Kidney (tissue), 14 donors: Measurements from ENCODE around the gene FAF1. TPM values are rescaled to one million over a fixed set of nuclear protein-coding genes. Genes with fewer than 3 reads are reported as not detected.

Experiments used
- DNase-seq, 5 donors: peaks; one replicate each; pipeline ENCODE4 v3.0.0-alpha.2; 2013 to 2020
- FAIRE-seq: peaks from 2 replicates; lab custom pipeline; 2012; peaks lifted over from hg19 to GRCh38; lab: Jason Lieb, UNC
- H3K27ac ChIP-seq, 2 donors: one replicate each; pipeline ENCODE4 v1.7.0; 2013; ENCODE audit warnings: low read depth in 2 of 2, low read length in 2 of 2, inconsistent platforms in 1 of 2
- H3K27me3 ChIP-seq: one replicate; pipeline ENCODE4 v1.7.1; 2013; ENCODE audit warnings: low read length, inconsistent platforms; ENCODE audit not compliant: control insufficient read depth, insufficient read depth
- H3K36me3 ChIP-seq, 3 donors: one replicate each; pipeline versions ENCODE4 v1.7.0 to v1.7.1; 2013; ENCODE audit warnings: low read length in 3 of 3, control low read depth in 1 of 3, inconsistent platforms in 1 of 3; ENCODE audit not compliant: insufficient read depth in 3 of 3, control insufficient read depth in 2 of 3
- H3K4me1 ChIP-seq, 3 donors: one replicate each; pipeline versions ENCODE4 v1.7.0 to v1.7.1; 2013; ENCODE audit warnings: low read length in 3 of 3, inconsistent platforms in 1 of 3, low read depth in 1 of 3; ENCODE audit not compliant: control insufficient read depth in 2 of 3, insufficient read depth in 2 of 3
- H3K4me3 ChIP-seq, 3 donors: one replicate each; pipeline versions ENCODE4 v1.7.0 to v1.8.1; 2013; ENCODE audit warnings: low read length in 3 of 3, control low read depth in 1 of 3, inconsistent platforms in 1 of 3
- H3K9ac ChIP-seq, 3 donors: one replicate each; pipeline versions ENCODE4 v1.7.0 to v1.7.1; 2013; ENCODE audit warnings: low read length in 3 of 3, control low read depth in 1 of 3, inconsistent platforms in 1 of 3
- H3K9me3 ChIP-seq, 3 donors: one replicate each; pipeline versions ENCODE4 v1.7.0 to v1.7.1; 2013; ENCODE audit warnings: low read length in 3 of 3, control low read depth in 1 of 3, inconsistent platforms in 1 of 3; ENCODE audit not compliant: control insufficient read depth in 2 of 3, insufficient read depth in 1 of 3
- intact Hi-C: fragments of 100-400 bp; cut with DNase I; formaldehyde crosslinking; loops from one replicate; pipeline ENCODE4 v1.11.1; 2022
- polyA plus RNA-seq: library from polyadenylated mRNA; stranded (reverse); fragments of 350-450 nt; fragmentation: Illumina TruSeq; extraction: RNeasy Lipid Tissue Mini Kit (QIAGEN cat#74804); gene quantifications from one replicate; pipeline ENCODE4 v1.2.3, GENCODE V29; 2014; ENCODE audit warnings: low read depth, low replicate concordance; ENCODE audit not compliant: insufficient read depth
- total RNA-seq: library from RNA; stranded (reverse); fragmentation: NEBNext Ultra II Directional; extraction: Animal tissue kit (Norgen Biotek cat#: 25700); gene quantifications from one replicate; pipeline ENCODE4 v1.2.1, GENCODE V29; 2021
- TF ChIP-seq, protein P1 (sequence below): IDR thresholded peaks from 3 replicates; pipeline ENCODE4 v1.5.1; 2012; ENCODE audit warnings: mild to moderate bottlenecking, moderate library complexity, borderline replicate concordance; ENCODE audit not compliant: insufficient read depth; ENCODE audit errors: extremely low read depth
- donor health status: control.
- donor health status: control.
- donor health status: control.
- donor health status: control.
- donor health status: control.
- donor health status: DM: yes; HTN: yes; CAD: no.
- donor health status: Normal renal cell carcinoma (clear cell type).

The FAF1 gene
- total and polyA plus RNA-seq, 2 donors from 2014 or later, result 50.1 to 72.8 TPM

- H3K4me3 ChIP-seq, result no peak overlapping the region
- DNase-seq (no peak), FAIRE-seq (no peak)
- H3K27ac ChIP-seq, result no peak overlapping the region
- H3K9ac ChIP-seq, result no peak overlapping the region
- no peaks in the 10 kb centered on the region for H3K36me3 ChIP-seq
- no peaks in the 10 kb centered on the region for H3K27me3 ChIP-seq
- H3K4me1 ChIP-seq, result no peaks in the 10 kb centered on the region
- H3K9me3 ChIP-seq, result no peaks in the 10 kb centered on the region
- TF ChIP-seq, protein P1, sequence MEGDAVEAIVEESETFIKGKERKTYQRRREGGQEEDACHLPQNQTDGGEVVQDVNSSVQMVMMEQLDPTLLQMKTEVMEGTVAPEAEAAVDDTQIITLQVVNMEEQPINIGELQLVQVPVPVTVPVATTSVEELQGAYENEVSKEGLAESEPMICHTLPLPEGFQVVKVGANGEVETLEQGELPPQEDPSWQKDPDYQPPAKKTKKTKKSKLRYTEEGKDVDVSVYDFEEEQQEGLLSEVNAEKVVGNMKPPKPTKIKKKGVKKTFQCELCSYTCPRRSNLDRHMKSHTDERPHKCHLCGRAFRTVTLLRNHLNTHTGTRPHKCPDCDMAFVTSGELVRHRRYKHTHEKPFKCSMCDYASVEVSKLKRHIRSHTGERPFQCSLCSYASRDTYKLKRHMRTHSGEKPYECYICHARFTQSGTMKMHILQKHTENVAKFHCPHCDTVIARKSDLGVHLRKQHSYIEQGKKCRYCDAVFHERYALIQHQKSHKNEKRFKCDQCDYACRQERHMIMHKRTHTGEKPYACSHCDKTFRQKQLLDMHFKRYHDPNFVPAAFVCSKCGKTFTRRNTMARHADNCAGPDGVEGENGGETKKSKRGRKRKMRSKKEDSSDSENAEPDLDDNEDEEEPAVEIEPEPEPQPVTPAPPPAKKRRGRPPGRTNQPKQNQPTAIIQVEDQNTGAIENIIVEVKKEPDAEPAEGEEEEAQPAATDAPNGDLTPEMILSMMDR, result no peak
- intact Hi-C loops, result no loop called here
Measured at GRCh38 chr1:50604580-50604979, 355.5 kb downstream of the FAF1 start.

- intact Hi-C loops, result no loop called here
- Histone ChIP-seq H3K36me3 (no peaks in the 10 kb centered on the region), H3K27me3 (no peaks in the 10 kb centered on the region), H3K4me1 (no peaks in the 10 kb centered on the region), H3K27ac (no peak overlapping the region), H3K9me3 (no peaks in the 10 kb centered on the region), H3K9ac (no peak overlapping the region), H3K4me3 (no peak overlapping the region)
- no peak for FAIRE-seq
- TF ChIP-seq, protein P1, result no peak
- DNase-seq, result peak in 1 of 5 donors; percentile 2
Measured at GRCh38 chr1:50603274-50604271, 356.5 kb downstream of the FAF1 start.

GRCh38 chr1:50599546-50599945 lies 360.5 kb downstream of the FAF1 start:
- H3K9ac ChIP-seq, result no peak overlapping the region
- intact Hi-C loops, result no loop called here
- H3K27ac ChIP-seq, result no peak overlapping the region
- H3K36me3 ChIP-seq, result no peaks in the 10 kb centered on the region
- DNase-seq (no peak), FAIRE-seq (no peak)
- H3K4me3 ChIP-seq, result no peak overlapping the region
- TF ChIP-seq, protein P1, result no peak
- H3K9me3 ChIP-seq, result no peaks in the 10 kb centered on the region
- no peaks in the 10 kb centered on the region for H3K4me1 ChIP-seq
- no peaks in the 10 kb centered on the region for H3K27me3 ChIP-seq
